ENCODE results near the gene CASP12.
A peak's percentile ranks its signal among the peaks of the same experiment; 100 is the strongest.

CASP12 gene

DNA sequence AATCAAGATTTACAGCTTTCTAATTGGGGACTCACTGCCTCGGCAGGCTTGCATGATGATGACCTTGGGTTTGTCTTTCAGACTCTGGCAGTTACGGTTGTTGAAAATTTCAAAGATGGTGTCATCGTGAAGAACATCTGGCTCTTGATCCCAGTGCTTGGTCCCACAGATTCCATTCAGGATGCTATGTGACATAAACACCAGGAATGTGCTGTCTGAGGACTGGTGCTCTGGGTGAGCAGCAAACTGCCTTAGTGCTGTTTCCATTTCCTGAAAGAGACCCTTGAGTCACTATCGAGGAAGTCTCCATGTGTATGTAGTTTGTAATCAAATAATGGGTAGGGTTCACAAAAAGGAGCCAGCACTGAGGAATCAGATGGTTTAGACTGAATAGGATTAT is 7.1 kb downstream of the CASP12 start:
- DNase-seq (ENCODE audit: low read depth) = peak; percentile 11

- DNase-seq (ENCODE audit: low read depth) = no peak
Measured at GRCh38 chr11:104883342-104883741, 14.9 kb downstream of the CASP12 start.

DNA sequence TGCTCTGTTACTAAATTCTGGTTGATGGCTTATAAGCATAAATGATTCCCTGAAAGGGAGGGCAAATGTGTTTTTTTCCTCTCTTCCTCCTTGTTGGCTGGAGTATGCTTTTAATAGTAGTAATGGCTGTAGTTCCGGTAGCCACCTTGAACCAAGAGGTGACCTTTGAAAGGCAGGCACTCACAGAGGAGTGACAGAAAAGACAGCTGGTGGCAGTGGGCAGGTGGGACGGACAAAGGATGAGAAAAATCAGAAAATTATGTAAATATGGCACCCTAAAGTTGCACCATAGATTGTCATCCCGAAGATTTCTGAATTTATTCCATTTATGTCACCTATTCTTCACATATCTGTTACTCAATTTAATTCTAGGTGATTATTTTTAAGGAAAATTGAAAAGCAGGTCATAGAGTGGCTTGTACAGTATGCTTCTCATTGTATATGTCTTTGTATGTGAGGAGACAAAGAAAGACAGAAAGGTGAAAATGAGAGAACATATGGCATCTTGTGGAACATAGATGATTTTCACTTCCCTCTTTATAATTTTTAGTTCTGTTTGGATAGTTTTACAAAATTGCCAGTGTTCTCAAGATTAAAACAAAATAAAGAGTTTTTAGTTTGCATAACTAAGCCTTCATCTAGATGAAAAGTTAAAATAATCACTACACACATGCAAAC is 17.0 kb downstream of the CASP12 start:
- no peak for DNase-seq (ENCODE audit: low read depth)

DNA sequence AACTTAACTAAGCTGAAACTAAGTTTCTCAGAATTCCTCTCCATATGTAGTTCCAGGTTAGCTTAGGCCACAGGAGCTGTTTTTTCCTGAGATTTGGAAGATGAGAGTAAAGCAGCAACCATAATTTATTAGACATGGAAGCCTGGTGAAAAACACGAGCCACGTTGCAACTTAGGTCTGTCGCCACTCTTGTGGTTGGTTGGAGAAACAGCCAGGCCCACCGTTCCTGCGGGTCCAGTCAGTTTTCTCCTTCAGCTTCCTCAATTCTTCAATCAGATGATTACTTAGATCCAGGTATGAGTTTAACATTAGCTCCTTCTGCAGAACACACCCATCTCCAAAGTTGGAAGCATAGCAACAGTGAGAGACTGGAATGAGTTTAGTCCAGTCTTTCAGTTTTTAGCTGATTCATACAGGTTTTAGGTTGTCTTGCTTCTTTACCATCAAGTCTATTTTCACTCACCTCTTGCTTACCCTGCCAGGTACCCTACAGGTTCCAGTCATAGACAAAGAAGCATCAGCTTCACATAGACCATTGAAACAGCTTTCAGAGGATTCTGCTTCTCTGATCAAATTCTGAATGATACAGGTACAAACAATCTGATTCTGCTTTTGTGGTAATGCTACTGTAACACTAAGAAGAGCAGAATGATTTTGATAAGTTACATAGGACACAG is 18.6 kb downstream of the CASP12 start:
- DNase-seq (ENCODE audit: low read depth) = no peak

GRCh38 chr11:104876861-104877431 is 21.3 kb downstream of the CASP12 start:
- no peak for DNase-seq (ENCODE audit: low read depth)

DNA sequence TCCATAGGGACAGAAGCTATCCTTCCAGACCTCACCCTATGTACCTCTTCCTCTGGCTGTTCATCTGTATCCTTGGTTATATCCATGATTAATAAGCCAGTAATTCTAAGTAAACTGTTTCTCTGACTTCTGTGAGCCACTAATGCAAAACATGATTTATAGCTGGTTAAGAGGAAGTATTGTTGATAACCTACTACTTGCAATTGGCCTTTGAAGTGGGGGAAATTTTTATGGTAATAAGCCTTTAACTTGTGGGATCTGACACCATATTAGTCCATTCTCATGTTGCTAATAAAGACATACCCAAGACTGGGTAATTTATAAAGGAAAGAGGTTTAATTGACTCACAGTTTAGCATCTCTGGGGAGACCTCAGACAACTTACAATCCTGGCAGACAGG is 21.9 kb downstream of the CASP12 start:
- DNase-seq (ENCODE audit: low read depth) = no peak

- no peak for DNase-seq (ENCODE audit: low read depth)
Measured at GRCh38 chr11:104873252-104873651, 25.0 kb downstream of the CASP12 start.

DNA sequence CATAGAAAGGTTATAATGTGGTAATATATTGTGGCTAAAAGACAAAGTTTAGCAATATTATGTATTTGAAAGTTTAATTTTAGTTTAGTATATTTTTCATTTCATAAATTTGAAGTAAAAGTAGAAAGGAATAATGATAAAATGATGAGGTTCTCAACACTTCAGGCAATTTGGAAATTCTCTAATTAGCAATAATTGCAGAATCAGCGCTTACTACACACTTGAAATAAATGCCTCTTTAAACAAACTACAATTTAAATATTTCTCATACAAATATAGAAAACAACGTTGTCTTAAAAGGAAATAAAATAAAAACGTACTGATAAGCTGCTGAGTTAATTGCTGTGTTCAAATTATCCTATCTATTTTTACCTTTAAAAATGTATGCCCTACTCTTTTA is 25.9 kb downstream of the CASP12 start:
- no peak for DNase-seq (ENCODE audit: low read depth)

DNA sequence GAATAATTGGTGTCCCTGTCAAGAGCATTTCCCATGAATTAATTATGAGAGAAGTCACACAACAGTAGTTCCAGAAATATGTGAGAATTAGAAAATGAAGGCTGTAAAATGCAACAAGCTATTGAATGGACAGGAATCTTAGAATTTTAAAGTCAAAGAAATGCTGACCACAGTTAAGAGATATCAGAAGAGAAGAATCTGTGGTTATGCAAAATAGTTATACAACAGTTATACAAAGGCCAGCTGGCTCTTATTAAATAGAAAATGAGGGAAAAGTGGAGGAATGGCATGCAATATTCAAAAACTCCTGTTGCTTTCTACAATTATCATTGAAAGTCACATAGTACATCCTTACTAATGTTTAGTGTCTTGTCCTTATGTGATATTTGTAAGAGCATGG is 27.4 kb downstream of the CASP12 start:
- DNase-seq (ENCODE audit: low read depth) = no peak

DNA sequence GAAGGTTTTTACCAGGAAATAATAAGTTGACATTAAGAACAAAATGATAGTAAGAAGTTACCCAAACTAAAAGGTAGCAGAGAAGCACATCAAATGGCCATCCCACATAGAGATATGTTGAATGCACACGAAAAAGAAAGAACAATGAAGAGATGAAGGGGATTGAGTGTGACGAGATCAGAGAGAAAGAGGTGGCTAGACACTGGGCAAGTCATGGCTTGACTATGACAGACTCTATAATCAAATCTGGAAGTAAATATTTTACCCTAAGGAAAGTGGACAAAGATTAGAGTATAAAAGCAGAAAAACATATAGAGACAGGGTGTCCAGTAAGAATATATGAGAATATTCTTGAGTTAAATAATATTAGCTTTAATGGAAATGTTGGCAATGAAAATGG is 31.4 kb downstream of the CASP12 start:
- no peak for DNase-seq (ENCODE audit: low read depth)

- DNase-seq (ENCODE audit: low read depth) = no peak
Measured at GRCh38 chr11:104858882-104859775, 39.1 kb downstream of the CASP12 start.

- DNase-seq (ENCODE audit: low read depth) = no peak
Measured at GRCh38 chr11:104856607-104857006, 41.7 kb downstream of the CASP12 start.

DNA sequence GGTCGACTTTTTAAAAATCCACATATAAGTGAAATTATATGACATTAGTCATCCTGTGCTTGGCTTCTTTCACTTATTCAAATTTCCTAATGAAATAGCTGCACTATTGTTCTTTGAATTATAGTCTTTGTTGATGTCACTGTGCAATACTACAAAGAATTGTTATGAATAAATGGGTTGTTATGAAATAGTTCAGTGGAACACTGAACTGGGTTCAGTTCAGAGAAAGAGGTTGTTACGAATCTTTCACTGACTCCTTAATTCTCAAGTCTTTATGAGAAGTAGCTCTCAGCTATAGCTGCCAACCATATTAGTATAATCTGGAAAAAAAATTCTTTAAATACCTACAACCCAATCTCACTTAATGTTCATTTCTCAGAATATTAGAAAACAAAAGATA is 42.3 kb downstream of the CASP12 start:
- DNase-seq (ENCODE audit: low read depth) = no peak

GRCh38 chr11:104853276-104853675 is 45.0 kb downstream of the CASP12 start:
- DNase-seq (ENCODE audit: low read depth) = no peak

- DNase-seq (ENCODE audit: low read depth) = peak; percentile 1
Measured at GRCh38 chr11:104852811-104853210, 45.4 kb downstream of the CASP12 start.

GRCh38 chr11:104846216-104846615 is 52.0 kb downstream of the CASP12 start:
- no peak for DNase-seq (ENCODE audit: low read depth)

- DNase-seq (ENCODE audit: low read depth) = no peak
Measured at GRCh38 chr11:104844451-104844850, 53.8 kb downstream of the CASP12 start.

- no peak for DNase-seq (ENCODE audit: low read depth)
Measured at GRCh38 chr11:104843150-104843836, 55.0 kb downstream of the CASP12 start.

DNA sequence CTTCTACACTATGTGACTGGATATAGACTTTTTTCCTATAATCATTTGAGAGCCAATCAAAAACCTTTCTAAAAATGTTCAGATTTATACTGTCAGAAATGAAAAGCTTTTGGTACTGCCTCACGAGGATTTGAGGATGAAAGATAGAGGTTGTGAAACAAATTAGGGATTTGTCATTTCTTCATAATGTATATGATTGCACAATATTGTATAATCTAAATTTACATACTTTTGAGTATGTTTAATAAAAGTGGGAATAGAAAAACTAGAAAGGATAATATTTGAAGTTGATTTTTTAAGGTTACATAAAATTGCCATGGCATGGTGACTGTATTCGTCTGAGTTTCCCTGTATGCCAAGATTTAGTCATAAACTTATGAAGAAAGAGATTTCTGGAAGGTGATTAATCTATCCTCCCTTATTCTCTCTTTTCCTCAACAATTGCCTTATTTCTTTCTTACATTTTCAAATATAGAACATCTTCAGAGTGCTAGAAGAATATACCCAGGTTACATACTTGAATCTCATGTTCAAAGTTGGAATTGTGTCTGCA is 56.2 kb downstream of the CASP12 start:
- DNase-seq (ENCODE audit: low read depth) = no peak

GRCh38 chr11:104841185-104841584 is 57.1 kb downstream of the CASP12 start:
- DNase-seq (ENCODE audit: low read depth) = no peak

DNA sequence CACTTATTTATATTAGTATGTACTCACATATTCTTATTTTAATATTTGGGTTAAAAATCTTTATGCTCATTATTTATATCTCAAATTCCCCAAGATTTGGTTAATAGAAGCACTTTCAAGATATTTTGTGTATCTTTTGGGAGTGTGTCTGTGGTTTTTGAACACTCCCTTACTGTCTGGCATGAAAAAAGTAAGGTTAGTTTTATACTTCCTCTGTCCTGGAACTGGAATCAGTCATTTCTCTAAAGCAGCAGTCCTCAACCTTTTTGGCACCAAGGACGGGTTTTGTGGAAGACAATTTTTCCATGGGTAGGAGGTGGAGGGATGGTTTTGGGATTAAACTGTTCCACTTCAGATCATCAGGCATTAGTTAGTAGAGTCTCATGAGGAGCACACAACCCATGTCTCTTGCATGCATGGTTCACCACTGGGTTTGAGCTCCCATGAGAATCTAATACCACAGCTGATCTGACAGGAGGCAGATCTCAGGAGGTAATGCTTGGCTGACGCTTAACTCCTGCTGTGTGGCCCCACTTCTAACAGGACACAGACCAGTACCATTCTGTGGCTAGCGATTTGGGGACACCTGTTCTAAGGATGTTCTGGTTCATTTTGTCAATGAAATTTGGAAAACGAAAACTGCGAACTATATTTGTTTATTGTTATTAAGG is 60.2 kb downstream of the CASP12 start:
- DNase-seq (ENCODE audit: low read depth) = no peak
